ENCODE measurements around the gene MED15. TPM values are rescaled to one million over a fixed set of nuclear protein-coding genes. Genes with fewer than 3 reads are reported as not detected.

MED15 gene
- total and polyA plus RNA-seq, 3 experiments from 2014 or later: 98.0 to 120 (median 106) TPM

GRCh38 chr22:20595461-20595860, 88.1 kb downstream of the MED15 start:
- Histone ChIP-seq H3K4me3 (ENCODE audit: low read length) (no peak overlapping the region), H3K27me3 (ENCODE audit: insufficient read depth, low read length, poor library complexity, severe bottlenecking) (no peaks in the 10 kb centered on the region), H3K4me1 (ENCODE audit: insufficient read depth, low read length) (no peaks in the 10 kb centered on the region), H3K27ac (ENCODE audit: low read depth, low read length) (no peak overlapping the region), H3K9me3 (ENCODE audit: low read length) (no peaks in the 10 kb centered on the region), H3K36me3 (ENCODE audit: insufficient read depth, low read length) (no peaks in the 10 kb centered on the region)
- no peaks in the 10 kb centered on the region for H3K27me3 Mint-ChIP-seq
- DNase-seq: no peak
- no peaks in the 10 kb centered on the region for H3K9me3 Mint-ChIP-seq
- CTCF ChIA-PET: interaction anchor here (1.5 kb wide), 1 partner anchor 11 kb away, joined by 5 read pairs; no protein-coding TSS in a partner anchor
- POLR2A ChIA-PET: no interaction called here
- H3K36me3 Mint-ChIP-seq: no peaks in the 10 kb centered on the region
- H3K4me3 Mint-ChIP-seq: no peak overlapping the region
- H3K4me1 Mint-ChIP-seq: peaks cover 0 to 6% (median 3%) of the 10 kb centered on the region in 3 donors
- peak overlapping the region in 1 of 8 donors; percentile 82 for H3K27ac Mint-ChIP-seq

- no peaks in the 10 kb centered on the region for H3K36me3 ChIP-seq (ENCODE audit: insufficient read depth, low read length)
- no peak overlapping the region for H3K4me3 ChIP-seq (ENCODE audit: low read length)
- CTCF ChIA-PET: interaction anchor here (1.2 kb wide), 1 partner anchor 33 kb away, joined by 3 read pairs; no protein-coding TSS in a partner anchor
- Mint-ChIP-seq H3K9me3 (no peaks in the 10 kb centered on the region), H3K4me3 (no peak overlapping the region), H3K4me1 (peaks cover 0 to 3% (median 0%) of the 10 kb centered on the region in 3 donors), H3K27me3 (no peaks in the 10 kb centered on the region), H3K27ac (no peak overlapping the region), H3K36me3 (no peaks in the 10 kb centered on the region)
- H3K9me3 ChIP-seq (ENCODE audit: low read length): no peaks in the 10 kb centered on the region
- DNase-seq: no peak
- H3K27me3 ChIP-seq (ENCODE audit: insufficient read depth, low read length, poor library complexity, severe bottlenecking): no peaks in the 10 kb centered on the region
- no peak overlapping the region for H3K27ac ChIP-seq (ENCODE audit: low read depth, low read length)
- POLR2A ChIA-PET: no interaction called here
- no peaks in the 10 kb centered on the region for H3K4me1 ChIP-seq (ENCODE audit: insufficient read depth, low read length)
Observed at GRCh38 chr22:20599117-20599516, 91.7 kb downstream of the MED15 start.

- Mint-ChIP-seq H3K4me1 (peaks cover 0 to 3% (median 0%) of the 10 kb centered on the region in 3 donors), H3K4me3 (no peak overlapping the region), H3K27ac (peak overlapping the region in 3 of 8 donors; percentile 8 to 84 (median 77)), H3K27me3 (no peaks in the 10 kb centered on the region), H3K9me3 (no peaks in the 10 kb centered on the region), H3K36me3 (no peaks in the 10 kb centered on the region)
- Histone ChIP-seq H3K27ac (ENCODE audit: low read depth, low read length) (no peak overlapping the region), H3K9me3 (ENCODE audit: low read length) (no peaks in the 10 kb centered on the region), H3K36me3 (ENCODE audit: insufficient read depth, low read length) (no peaks in the 10 kb centered on the region), H3K4me1 (ENCODE audit: insufficient read depth, low read length) (no peaks in the 10 kb centered on the region), H3K4me3 (ENCODE audit: low read length) (no peak overlapping the region), H3K27me3 (ENCODE audit: insufficient read depth, low read length, poor library complexity, severe bottlenecking) (peaks cover 3% of the 10 kb centered on the region)
- no peak for DNase-seq
- ChIA-PET POLR2A (no interaction called here), CTCF (no interaction called here)
Observed at GRCh38 chr22:20600137-20600673, 92.8 kb downstream of the MED15 start.

- Mint-ChIP-seq H3K27ac (peak overlapping the region in 1 of 8 donors; percentile 38), H3K4me1 (peaks cover 6 to 7% (median 7%) of the 10 kb centered on the region in 3 donors), H3K36me3 (no peaks in the 10 kb centered on the region), H3K27me3 (no peaks in the 10 kb centered on the region), H3K4me3 (no peak overlapping the region), H3K9me3 (no peaks in the 10 kb centered on the region)
- no peaks in the 10 kb centered on the region for H3K36me3 ChIP-seq (ENCODE audit: insufficient read depth, low read length)
- no peak overlapping the region for H3K27ac ChIP-seq (ENCODE audit: low read depth, low read length)
- no peak for DNase-seq
- peaks cover 6% of the 10 kb centered on the region for H3K4me1 ChIP-seq (ENCODE audit: insufficient read depth, low read length)
- H3K4me3 ChIP-seq (ENCODE audit: low read length): no peak overlapping the region
- peaks cover 6% of the 10 kb centered on the region for H3K27me3 ChIP-seq (ENCODE audit: insufficient read depth, low read length, poor library complexity, severe bottlenecking)
- ChIA-PET POLR2A (no interaction called here), CTCF (no interaction called here)
- no peaks in the 10 kb centered on the region for H3K9me3 ChIP-seq (ENCODE audit: low read length)
Observed at GRCh38 chr22:20601308-20601707, 93.9 kb downstream of the MED15 start.

GRCh38 chr22:20602609-20603164, 95.3 kb downstream of the MED15 start:
- Mint-ChIP-seq H3K27me3 (no peaks in the 10 kb centered on the region), H3K4me3 (no peak overlapping the region), H3K36me3 (no peaks in the 10 kb centered on the region), H3K9me3 (no peaks in the 10 kb centered on the region), H3K4me1 (peaks cover 10% of the 10 kb centered on the region in 3 donors), H3K27ac (peak overlapping the region in 1 of 8 donors; percentile 9)
- Histone ChIP-seq H3K36me3 (ENCODE audit: insufficient read depth, low read length) (no peaks in the 10 kb centered on the region), H3K4me1 (ENCODE audit: insufficient read depth, low read length) (peaks cover 9% of the 10 kb centered on the region), H3K4me3 (ENCODE audit: low read length) (no peak overlapping the region), H3K9me3 (ENCODE audit: low read length) (no peaks in the 10 kb centered on the region), H3K27ac (ENCODE audit: low read depth, low read length) (no peak overlapping the region), H3K27me3 (ENCODE audit: insufficient read depth, low read length, poor library complexity, severe bottlenecking) (peaks cover 6% of the 10 kb centered on the region)
- POLR2A ChIA-PET: no interaction called here
- CTCF ChIA-PET: interaction anchor here (1.1 kb wide), 1 partner anchor 36 kb away, joined by 3 read pairs; no protein-coding TSS in a partner anchor
- DNase-seq: no peak

- Mint-ChIP-seq H3K27me3 (no peaks in the 10 kb centered on the region), H3K36me3 (no peaks in the 10 kb centered on the region), H3K27ac (peak overlapping the region in 1 of 8 donors; percentile 57), H3K9me3 (no peaks in the 10 kb centered on the region), H3K4me3 (no peak overlapping the region), H3K4me1 (peaks cover 10% of the 10 kb centered on the region in 3 donors)
- H3K27me3 ChIP-seq (ENCODE audit: insufficient read depth, low read length, poor library complexity, severe bottlenecking): peaks cover 6% of the 10 kb centered on the region
- H3K9me3 ChIP-seq (ENCODE audit: low read length): no peaks in the 10 kb centered on the region
- no peak for DNase-seq
- no peaks in the 10 kb centered on the region for H3K36me3 ChIP-seq (ENCODE audit: insufficient read depth, low read length)
- H3K4me3 ChIP-seq (ENCODE audit: low read length): no peak overlapping the region
- no peak overlapping the region for H3K27ac ChIP-seq (ENCODE audit: low read depth, low read length)
- H3K4me1 ChIP-seq (ENCODE audit: insufficient read depth, low read length): peaks cover 9% of the 10 kb centered on the region
- ChIA-PET POLR2A (no interaction called here), CTCF (interaction anchor here (1.2 kb wide), 1 partner anchor 40 kb away, joined by 4 read pairs; no protein-coding TSS in a partner anchor)
Observed at GRCh38 chr22:20604092-20604747, 96.8 kb downstream of the MED15 start.

GRCh38 chr22:20604776-20605221, 97.4 kb downstream of the MED15 start:
- no peaks in the 10 kb centered on the region for H3K36me3 Mint-ChIP-seq
- H3K4me1 Mint-ChIP-seq: peaks cover 10% of the 10 kb centered on the region in 3 donors
- no peak overlapping the region for H3K27ac ChIP-seq (ENCODE audit: low read depth, low read length)
- no peaks in the 10 kb centered on the region for H3K9me3 ChIP-seq (ENCODE audit: low read length)
- no peak overlapping the region for H3K4me3 ChIP-seq (ENCODE audit: low read length)
- no peaks in the 10 kb centered on the region for H3K9me3 Mint-ChIP-seq
- peaks cover 0 to 1% of the 10 kb centered on the region in 2 donors for H3K27me3 Mint-ChIP-seq
- peaks cover 6% of the 10 kb centered on the region for H3K27me3 ChIP-seq (ENCODE audit: insufficient read depth, low read length, poor library complexity, severe bottlenecking)
- H3K36me3 ChIP-seq (ENCODE audit: insufficient read depth, low read length): no peaks in the 10 kb centered on the region
- DNase-seq: no peak
- H3K4me1 ChIP-seq (ENCODE audit: insufficient read depth, low read length): peaks cover 9% of the 10 kb centered on the region
- ChIA-PET CTCF (interaction anchor here (1.2 to 3.7 kb wide), 3 partner anchors 41 to 187 kb away, joined by 4 to 14 read pairs (median 4); no protein-coding TSS in a partner anchor), POLR2A (no interaction called here)
- peak overlapping the region in 1 of 7 donors; percentile 65 for H3K4me3 Mint-ChIP-seq
- peak overlapping the region in 2 of 8 donors; percentile 11 to 57 for H3K27ac Mint-ChIP-seq

- Histone ChIP-seq H3K9me3 (ENCODE audit: low read length) (no peaks in the 10 kb centered on the region), H3K4me3 (ENCODE audit: low read length) (no peak overlapping the region), H3K27me3 (ENCODE audit: insufficient read depth, low read length, poor library complexity, severe bottlenecking) (peaks cover 6% of the 10 kb centered on the region), H3K4me1 (ENCODE audit: insufficient read depth, low read length) (peaks cover 9% of the 10 kb centered on the region), H3K27ac (ENCODE audit: low read depth, low read length) (no peak overlapping the region), H3K36me3 (ENCODE audit: insufficient read depth, low read length) (no peaks in the 10 kb centered on the region)
- DNase-seq: no peak
- CTCF ChIA-PET: interaction anchor here (1.2 to 3.7 kb wide), 4 partner anchors 34 to 187 kb away, joined by 4 to 14 read pairs (median 4); no protein-coding TSS in a partner anchor
- Mint-ChIP-seq H3K4me1 (peaks cover 9 to 10% (median 10%) of the 10 kb centered on the region in 3 donors), H3K36me3 (no peaks in the 10 kb centered on the region), H3K27me3 (peaks cover 0 to 1% of the 10 kb centered on the region in 2 donors), H3K4me3 (no peak overlapping the region), H3K9me3 (no peaks in the 10 kb centered on the region), H3K27ac (no peak overlapping the region)
- POLR2A ChIA-PET: no interaction called here
Observed at GRCh38 chr22:20605328-20605727, 97.9 kb downstream of the MED15 start.
